Ascending aorta (tissue), 2 donors: ENCODE measurements around the gene DYRK4. TPM values are rescaled to one million over a fixed set of nuclear protein-coding genes. Genes with fewer than 3 reads are reported as not detected.

Source experiments
- DNase-seq, 2 donors: peaks; one replicate each; pipeline ENCODE4 v3.0.0-alpha.2; 2019; ENCODE audit warnings: low spot score in 2 of 2
- H3K27ac ChIP-seq, 2 donors: fragments of 200-600 bp; sonication (generic); one replicate each; pipeline ENCODE4 v1.5.1; 2016 to 2017; ENCODE audit warnings: mild to moderate bottlenecking in 1 of 2
- H3K27me3 ChIP-seq: fragments of 200-600 bp; sonication (generic); one replicate; pipeline ENCODE4 v1.5.1; 2017
- H3K36me3 ChIP-seq, 2 donors: fragments of 200-600 bp; sonication (generic); one replicate each; pipeline ENCODE4 v1.5.1; 2016
- H3K4me1 ChIP-seq, 2 donors: fragments of 200-600 bp; sonication (generic); one replicate each; pipeline ENCODE4 v1.5.1; 2016 to 2017; ENCODE audit warnings: mild to moderate bottlenecking in 1 of 2
- H3K4me3 ChIP-seq, 2 donors: fragments of 200-600 bp; sonication (generic); one replicate each; pipeline ENCODE4 v1.5.1; 2016 to 2017; ENCODE audit warnings: mild to moderate bottlenecking in 1 of 2
- H3K9me3 ChIP-seq, 2 donors: fragments of 200-600 bp; sonication (generic); one replicate each; pipeline ENCODE4 v1.5.1; 2016
- intact Hi-C: fragments of 100-400 bp; cut with DNase I; formaldehyde crosslinking; loops from one replicate; pipeline ENCODE4 v1.15.1; 2023
- total RNA-seq: library from RNA; depleted of rRNA; stranded (reverse); fragments of >200 nt; gene quantifications from one replicate; pipeline ENCODE4 v1.1.0, GENCODE V29; 2016
- TF ChIP-seq, protein P1 (sequence below), 3 experiments: fragments of 200-600 bp in 2 of 3; fragments of 450-650 bp in 1 of 3; sonication (generic) in 2 of 3; IDR thresholded peaks; one replicate each; pipeline ENCODE4 v1.5.1; 2016 to 2019; ENCODE audit warnings: antibody characterized with exemption in 3 of 3, mild to moderate bottlenecking in 1 of 3, moderate library complexity in 1 of 3

Gene DYRK4
- total RNA-seq, 1 donor from 2014 or later: 60.7 TPM

DNA sequence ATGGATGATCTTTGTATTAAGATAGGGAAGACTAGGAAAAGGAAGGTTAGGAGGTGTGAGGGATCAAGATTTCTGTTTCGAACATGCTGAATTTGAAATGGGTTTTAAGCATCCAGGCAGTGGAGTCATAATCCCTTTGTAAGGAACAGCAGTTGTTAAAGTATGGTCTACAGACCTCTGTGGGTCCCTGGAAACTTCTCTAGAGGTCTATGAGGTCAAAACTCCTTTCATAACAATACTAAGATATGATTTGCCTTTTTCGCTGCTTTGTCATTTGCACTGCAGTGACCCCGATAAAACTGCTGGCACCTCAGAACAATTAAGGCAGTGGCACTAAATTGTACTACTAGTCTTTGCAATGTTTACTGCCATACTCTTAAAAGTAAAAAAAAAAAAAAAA lies 21.8 kb upstream of the DYRK4 start:
- no peak for DNase-seq
- Histone ChIP-seq H3K27me3 (no peaks in the 10 kb centered on the region), H3K9me3 (no peaks in the 10 kb centered on the region), H3K4me3 (no peak overlapping the region), H3K36me3 (peaks cover 0 to under 1% of the 10 kb centered on the region in 2 donors), H3K4me1 (peaks cover 4 to 13% of the 10 kb centered on the region in 2 donors), H3K27ac (no peak overlapping the region)
- intact Hi-C loops: no loop called here
- TF ChIP-seq, protein P1, sequence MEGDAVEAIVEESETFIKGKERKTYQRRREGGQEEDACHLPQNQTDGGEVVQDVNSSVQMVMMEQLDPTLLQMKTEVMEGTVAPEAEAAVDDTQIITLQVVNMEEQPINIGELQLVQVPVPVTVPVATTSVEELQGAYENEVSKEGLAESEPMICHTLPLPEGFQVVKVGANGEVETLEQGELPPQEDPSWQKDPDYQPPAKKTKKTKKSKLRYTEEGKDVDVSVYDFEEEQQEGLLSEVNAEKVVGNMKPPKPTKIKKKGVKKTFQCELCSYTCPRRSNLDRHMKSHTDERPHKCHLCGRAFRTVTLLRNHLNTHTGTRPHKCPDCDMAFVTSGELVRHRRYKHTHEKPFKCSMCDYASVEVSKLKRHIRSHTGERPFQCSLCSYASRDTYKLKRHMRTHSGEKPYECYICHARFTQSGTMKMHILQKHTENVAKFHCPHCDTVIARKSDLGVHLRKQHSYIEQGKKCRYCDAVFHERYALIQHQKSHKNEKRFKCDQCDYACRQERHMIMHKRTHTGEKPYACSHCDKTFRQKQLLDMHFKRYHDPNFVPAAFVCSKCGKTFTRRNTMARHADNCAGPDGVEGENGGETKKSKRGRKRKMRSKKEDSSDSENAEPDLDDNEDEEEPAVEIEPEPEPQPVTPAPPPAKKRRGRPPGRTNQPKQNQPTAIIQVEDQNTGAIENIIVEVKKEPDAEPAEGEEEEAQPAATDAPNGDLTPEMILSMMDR (IDR thresholded peaks at IDR 0.05): no peak

DNA sequence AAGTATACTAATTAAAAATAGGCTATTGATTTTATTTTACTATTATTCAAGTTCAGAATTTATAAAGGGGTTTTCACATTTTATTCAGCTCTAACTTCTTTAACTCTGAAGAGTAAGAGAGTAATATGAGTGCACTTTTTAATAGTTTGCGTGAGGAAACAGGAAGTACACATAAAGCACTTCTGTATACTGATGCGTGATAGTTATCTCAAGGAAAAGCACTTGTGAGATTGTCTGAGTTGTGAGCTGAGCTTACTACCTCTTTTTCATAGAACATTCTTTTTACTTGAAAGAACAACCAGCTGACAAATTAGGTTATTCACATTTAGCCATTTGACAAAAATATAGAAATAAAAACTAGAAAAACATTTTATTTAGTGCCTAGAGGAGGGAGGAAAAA lies 21.4 kb upstream of the DYRK4 start:
- intact Hi-C loops: no loop called here
- Histone ChIP-seq H3K27ac (no peak overlapping the region), H3K9me3 (no peaks in the 10 kb centered on the region), H3K4me3 (no peak overlapping the region), H3K36me3 (no peaks in the 10 kb centered on the region), H3K4me1 (peaks cover 4 to 13% of the 10 kb centered on the region in 2 donors), H3K27me3 (no peaks in the 10 kb centered on the region)
- DNase-seq: no peak
- TF ChIP-seq, protein P1 (IDR thresholded peaks at IDR 0.05): no peak

DNA sequence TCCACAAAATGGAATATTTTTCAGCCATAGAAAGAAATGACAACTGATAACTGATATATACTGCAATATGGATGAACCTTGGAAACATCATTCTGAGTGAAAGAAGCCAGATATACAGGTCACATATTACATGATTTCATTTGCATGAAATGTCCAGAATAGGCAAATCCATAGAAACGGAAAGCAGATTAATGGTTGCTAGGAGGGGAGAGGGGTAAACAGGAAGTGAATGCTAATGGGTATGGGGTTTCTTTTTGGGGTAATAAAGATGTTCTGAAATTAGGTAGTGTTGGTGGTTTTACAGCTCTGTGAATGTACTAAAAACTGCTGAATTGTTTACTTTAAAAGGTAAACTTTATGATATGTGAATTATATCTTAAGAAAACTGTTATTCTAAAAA lies 16.8 kb upstream of the DYRK4 start:
- Histone ChIP-seq H3K27ac (no peak overlapping the region), H3K36me3 (no peaks in the 10 kb centered on the region), H3K9me3 (no peaks in the 10 kb centered on the region), H3K27me3 (no peaks in the 10 kb centered on the region), H3K4me3 (no peak overlapping the region), H3K4me1 (no peaks in the 10 kb centered on the region)
- intact Hi-C loops: no loop called here
- TF ChIP-seq, protein P1 (IDR thresholded peaks at IDR 0.05): no peak
- DNase-seq: no peak

DNA sequence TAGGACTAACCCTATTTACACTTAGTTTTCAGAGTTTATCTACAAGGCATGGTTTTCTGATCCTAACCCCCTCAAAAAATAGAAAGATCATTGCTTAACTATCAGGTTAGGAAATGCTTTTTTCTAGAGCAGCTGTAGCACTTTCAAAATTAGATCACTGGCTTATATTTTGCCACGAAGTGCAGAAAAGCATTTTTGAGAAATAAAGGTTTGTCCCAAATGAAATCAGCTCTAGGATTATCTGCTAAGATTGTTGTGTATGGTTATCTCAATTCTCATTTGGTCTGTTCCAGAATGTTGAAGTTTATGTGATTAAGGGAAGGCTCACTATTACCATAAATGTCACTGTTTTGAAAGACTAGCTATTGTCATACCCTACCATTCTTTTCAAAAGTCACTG lies 9.8 kb upstream of the DYRK4 start:
- intact Hi-C loops: no loop called here
- TF ChIP-seq, protein P1 (IDR thresholded peaks at IDR 0.05): no peak
- H3K27ac ChIP-seq: no peak overlapping the region
- no peaks in the 10 kb centered on the region for H3K36me3 ChIP-seq
- no peak overlapping the region for H3K4me3 ChIP-seq
- H3K27me3 ChIP-seq: no peaks in the 10 kb centered on the region
- H3K4me1 ChIP-seq: no peaks in the 10 kb centered on the region
- DNase-seq: no peak
- H3K9me3 ChIP-seq: no peaks in the 10 kb centered on the region

DNA sequence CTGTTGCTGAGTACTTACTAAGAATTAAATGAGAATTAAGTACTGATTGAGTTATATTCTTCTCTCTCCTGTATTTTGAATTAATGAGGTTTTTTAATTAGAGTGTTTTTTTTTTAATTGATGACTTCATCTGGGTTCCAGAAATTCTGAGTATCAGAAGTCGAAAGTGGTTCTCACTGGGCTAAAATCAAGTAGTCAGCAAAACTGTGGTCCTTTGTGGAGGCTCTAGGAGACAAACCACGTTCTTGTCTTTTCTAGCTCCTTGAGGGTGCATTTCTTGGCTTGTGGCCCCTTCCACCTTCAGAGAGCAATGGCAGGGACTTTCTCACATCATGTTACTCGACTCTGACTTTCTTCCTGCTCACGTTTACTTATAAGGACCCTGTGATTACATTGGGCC lies 8.1 kb upstream of the DYRK4 start:
- no peaks in the 10 kb centered on the region for H3K4me1 ChIP-seq
- no peak for DNase-seq
- TF ChIP-seq, protein P1 (IDR thresholded peaks at IDR 0.05): no peak
- H3K27ac ChIP-seq: no peak overlapping the region
- H3K27me3 ChIP-seq: no peaks in the 10 kb centered on the region
- H3K36me3 ChIP-seq: no peaks in the 10 kb centered on the region
- H3K9me3 ChIP-seq: no peaks in the 10 kb centered on the region
- intact Hi-C loops: no loop called here
- H3K4me3 ChIP-seq: no peak overlapping the region

DNA sequence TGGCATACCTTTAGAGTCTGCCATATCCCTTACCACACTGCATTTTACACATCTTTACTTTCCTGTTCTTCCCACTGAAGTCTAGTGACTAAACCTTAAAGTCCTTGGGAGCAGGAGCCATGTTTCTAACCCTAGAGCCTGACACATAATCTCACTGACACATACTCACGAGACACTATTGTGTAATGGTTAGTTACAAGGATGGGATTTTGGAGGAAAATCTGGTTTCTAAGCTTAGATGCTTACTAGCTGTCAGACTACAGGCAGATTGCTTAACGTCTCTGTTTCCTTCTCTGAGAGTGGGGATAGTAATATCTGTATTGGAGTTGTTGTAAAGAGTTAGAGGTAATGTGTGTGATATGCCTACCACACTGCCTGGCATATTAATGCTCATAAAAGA lies 6.2 kb upstream of the DYRK4 start:
- TF ChIP-seq, protein P1 (IDR thresholded peaks at IDR 0.05): no peak
- no peak for DNase-seq
- intact Hi-C loops: no loop called here
- Histone ChIP-seq H3K36me3 (no peaks in the 10 kb centered on the region), H3K9me3 (no peaks in the 10 kb centered on the region), H3K27me3 (no peaks in the 10 kb centered on the region), H3K4me3 (no peak overlapping the region), H3K27ac (no peak overlapping the region), H3K4me1 (no peaks in the 10 kb centered on the region)
